HepG2 (cell line): ENCODE data around the gene TREH. TPM values are rescaled to one million over a fixed set of nuclear protein-coding genes. Genes with fewer than 3 reads are reported as not detected.

ENCODE experiments used
- ATAC-seq: fragments of 200-7000 bp; cut with Tn5 transposase; 3 replicates; pipeline ENCODE4 v1.9.1; 2020; ENCODE audit warnings: mild to moderate bottlenecking, moderate library complexity
- BruUV-seq: library from RNA; stranded (reverse); fragments of 400-500 nt; replicated peaks from 2 replicates; lab custom pipeline; 2021; lab: Mats Ljungman, UMichigan
- CTCF ChIA-PET: fragments of 300-600 bp; formaldehyde crosslinking; extraction: SDS; loops from one replicate; lab custom pipeline; 2021; ENCODE audit warnings: low total read pairs, inconsistent platforms, low intra/inter-chr PET ratio; lab: Yijun Ruan, JAX
- POLR2A ChIA-PET: fragments of 350-600 bp; sonication (Branson Sonifier 250); formaldehyde crosslinking; loops from one replicate; lab custom pipeline; 2020; ENCODE audit warnings: antibody characterized with exemption, inconsistent platforms; lab: Yijun Ruan, JAX
- DNase-seq: peaks from one replicate; pipeline ENCODE4 v3.0.0-alpha.2; 2015; ENCODE audit warnings: low spot score
- FAIRE-seq: peaks from 3 replicates; lab custom pipeline; 2011; peaks lifted over from hg19 to GRCh38; lab: Jason Lieb, UNC
- H2AFZ ChIP-seq: one replicate; pipeline ENCODE4 v1.6.1; 2011; ENCODE audit warnings: low read length, inconsistent platforms
- H3K27ac ChIP-seq: fragments of 300-600 bp; 3 replicates; pipeline ENCODE4 v1.8.0; 2011; ENCODE audit warnings: mixed run types, mild to moderate bottlenecking, mixed read lengths, low read length, inconsistent platforms; ENCODE audit not compliant: insufficient read depth; ENCODE audit errors: extremely low read length
- H3K27me3 ChIP-seq, 2 experiments: fragments of 200-600 bp in 1 of 2; 2 replicates in 1 of 2; 3 replicates in 1 of 2; pipeline versions ENCODE4 v1.6.0 to v1.8.0; 2011; ENCODE audit warnings: low read length in 2 of 2, mild to moderate bottlenecking in 2 of 2, moderate library complexity in 2 of 2, inconsistent platforms in 1 of 2; ENCODE audit not compliant: insufficient read depth in 2 of 2, control insufficient read depth in 1 of 2
- H3K36me3 ChIP-seq, 2 experiments: fragments of 200-600 bp in 1 of 2; replicated peaks in 1 of 2; 2 replicates in 1 of 2; 3 replicates in 1 of 2; pipeline versions ENCODE4 v1.5.1 to v1.8.0; 2011; ENCODE audit warnings: low read length in 2 of 2, inconsistent platforms in 1 of 2; ENCODE audit not compliant: insufficient read depth in 2 of 2, control insufficient read depth in 1 of 2
- H3K4me1 ChIP-seq: 2 replicates; pipeline ENCODE4 v1.5.1; 2012; ENCODE audit warnings: low read length, inconsistent platforms; ENCODE audit not compliant: insufficient read depth
- H3K4me2 ChIP-seq: 2 replicates; pipeline ENCODE4 v1.6.0; 2011; ENCODE audit warnings: low read depth, low read length, inconsistent platforms
- H3K4me3 ChIP-seq, 3 experiments: fragments of 200-600 bp in 1 of 3; sonication (generic), shearing (Covaris generic) in 1 of 3; replicated peaks in 1 of 3; 2 replicates each; pipeline ENCODE4 v1.5.1; 2011 to 2016; ENCODE audit warnings: low read length in 3 of 3, inconsistent platforms in 2 of 3, low read depth in 2 of 3, mild to moderate bottlenecking in 2 of 3, control low read depth in 1 of 3, mixed read lengths in 1 of 3; ENCODE audit not compliant: insufficient read depth in 1 of 3
- H3K79me2 ChIP-seq: one replicate; pipeline ENCODE4 v1.6.1; 2011; ENCODE audit warnings: low read length, inconsistent platforms; ENCODE audit not compliant: insufficient read depth
- H3K9ac ChIP-seq: 2 replicates; pipeline ENCODE4 v1.6.0; 2011; ENCODE audit warnings: mild to moderate bottlenecking, low read depth, low read length, inconsistent platforms; ENCODE audit not compliant: insufficient read depth
- H3K9me3 ChIP-seq: 2 replicates; pipeline ENCODE4 v1.5.1; 2012; ENCODE audit warnings: mild to moderate bottlenecking, low read length
- H4K20me1 ChIP-seq: 2 replicates; pipeline ENCODE4 v1.6.0; 2011; ENCODE audit warnings: inconsistent platforms, mild to moderate bottlenecking, low read length, moderate library complexity; ENCODE audit not compliant: insufficient read depth
- ATRX ChIP-seq: sonication (generic); formaldehyde crosslinking; IDR thresholded peaks from 2 replicates; pipeline ENCODE4 v1.4.0; 2020; ENCODE audit warnings: missing genetic modification reagents, borderline replicate concordance
- CCAR2 ChIP-seq: fragments of 200-400 bp; formaldehyde crosslinking; optimal IDR thresholded peaks from 2 replicates; pipeline ENCODE3; 2018; ENCODE audit warnings: low read depth, mild to moderate bottlenecking, low read length, moderate library complexity
- JDP2 ChIP-seq: sonication (generic); formaldehyde crosslinking; IDR thresholded peaks from 2 replicates; pipeline ENCODE4 v1.8.1; 2022; ENCODE audit warnings: missing genetic modification reagents, borderline replicate concordance
- MXD3 ChIP-seq: IDR thresholded peaks from 2 replicates; pipeline ENCODE4 v1.6.1; 2016; ENCODE audit warnings: mild to moderate bottlenecking, missing biosample characterization, missing genetic modification reagents
- SAFB2 ChIP-seq: sonication (generic); formaldehyde crosslinking; IDR thresholded peaks from 2 replicates; pipeline ENCODE4 v1.5.1; 2020; ENCODE audit warnings: missing genetic modification reagents, low read depth, mild to moderate bottlenecking, borderline replicate concordance
- SNAI1 ChIP-seq: sonication (generic); formaldehyde crosslinking; IDR thresholded peaks from 2 replicates; pipeline ENCODE4 v1.5.0; 2020; ENCODE audit warnings: mild to moderate bottlenecking, missing genetic modification reagents, borderline replicate concordance
- TEF ChIP-seq: sonication (generic); formaldehyde crosslinking; IDR thresholded peaks from 2 replicates; pipeline ENCODE4 v1.5.0; 2020; ENCODE audit warnings: missing genetic modification reagents
- ZBTB4 ChIP-seq: sonication (generic); formaldehyde crosslinking; IDR thresholded peaks from 2 replicates; pipeline ENCODE4 v1.4.0; 2020; ENCODE audit warnings: missing genetic modification reagents, mild to moderate bottlenecking, borderline replicate concordance
- ZEB1 ChIP-seq: IDR thresholded peaks from 2 replicates; pipeline ENCODE4 v1.6.1; 2012; ENCODE audit warnings: mild to moderate bottlenecking, low read depth, inconsistent platforms; ENCODE audit not compliant: insufficient replicate concordance
- ZNF496 ChIP-seq: sonication (generic); formaldehyde crosslinking; IDR thresholded peaks from 2 replicates; pipeline ENCODE4 v1.8.1; 2023; ENCODE audit warnings: mild to moderate bottlenecking, moderate library complexity, missing genetic modification reagents; ENCODE audit not compliant: insufficient replicate concordance
- ZNF563 ChIP-seq: sonication (generic); formaldehyde crosslinking; IDR thresholded peaks from 2 replicates; pipeline ENCODE4 v1.8.0; 2022; ENCODE audit warnings: mild to moderate bottlenecking, moderate library complexity, missing genetic modification reagents
- ZNF784 ChIP-seq: sonication (generic); formaldehyde crosslinking; IDR thresholded peaks from 2 replicates; pipeline ENCODE4 v1.5.1; 2020; ENCODE audit warnings: missing genetic modification reagents, mild to moderate bottlenecking, borderline replicate concordance
- WGBS: methylation state at CpG from one replicate; pipeline ENCODE4 v1.1.6; 2017; ENCODE audit warnings: low lambda C conversion rate; 5-methylcytosine and 5-hydroxymethylcytosine counted together
- in situ Hi-C: cut with HindIII; loops from 2 replicates; pipeline ENCODE4 v1.10.0; 2017; ENCODE audit warnings: low pct_unique_long_range_greater_than_20kb; ENCODE audit not compliant: extremely low pct_ligation_motif_present
- intact Hi-C: fragments of 100-400 bp; cut with micrococcal nuclease; formaldehyde crosslinking; loops from one replicate; pipeline ENCODE4 v1.10.0; 2022; ENCODE audit not compliant: unreplicated experiment
- polyA plus RNA-seq, 8 experiments: library from polyadenylated mRNA; depleted of rRNA in 3 of 8; stranded (reverse) in 7 of 8; unstranded in 1 of 8; fragments of >200 nt; fragmentation: Illumina TruSeq in 4 of 8; extraction: Trizol in 4 of 8; gene quantifications; 2 replicates each; pipeline versions ENCODE4 v1.2.1 to v1.2.3, GENCODE V29; 2011 to 2016; ENCODE audit warnings: low read depth in 4 of 8, missing spikeins in 1 of 8, mixed read lengths in 1 of 8; ENCODE audit not compliant: insufficient read depth in 1 of 8
- total RNA-seq, 5 experiments: library from RNA; depleted of rRNA; stranded (reverse); fragments of >200 nt; fragmentation: Illumina TruSeq; extraction: Trizol; gene quantifications; 2 replicates each; pipeline ENCODE4 v1.2.3, GENCODE V29; 2016; ENCODE audit warnings: low read depth in 1 of 5
- TF ChIP-seq, protein P1 (sequence below): IDR thresholded peaks from 2 replicates; pipeline ENCODE4 v1.6.1; 2012; ENCODE audit warnings: inconsistent platforms
- TF ChIP-seq, protein P2 (sequence below): fragments of 450-650 bp; IDR thresholded peaks from 2 replicates; pipeline ENCODE4 v1.6.1; 2017

The TREH gene
- total and polyA plus RNA-seq, 2 of the 13 experiments (the other 11 are each of a cell fraction or from before 2014, with no cell fraction given) = 0.53 to 0.86 TPM

- TF ChIP-seq ZBTB4 (CRISPR knock-in tag) = no peak
- no peak for TF ChIP-seq ZEB1
- TF ChIP-seq, protein P1, sequence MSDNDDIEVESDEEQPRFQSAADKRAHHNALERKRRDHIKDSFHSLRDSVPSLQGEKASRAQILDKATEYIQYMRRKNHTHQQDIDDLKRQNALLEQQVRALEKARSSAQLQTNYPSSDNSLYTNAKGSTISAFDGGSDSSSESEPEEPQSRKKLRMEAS = no peak
- no peak for TF ChIP-seq MXD3
Measured at GRCh38 chr11:118646393-118646792, 33.1 kb downstream of the TREH start (continued).

GRCh38 chr11:118645066-118645715, 34.3 kb downstream of the TREH start:
- H4K20me1 ChIP-seq = no peaks in the 10 kb centered on the region
- peaks cover 15 to 42% of the 10 kb centered on the region in 2 experiments; a peak in 4 of 5 replicates for H3K36me3 ChIP-seq
- ATAC-seq (no peak), DNase-seq (no peak), FAIRE-seq (no peak)
- H2AFZ ChIP-seq = no peak overlapping the region
- H3K4me1 ChIP-seq = peaks cover 19% of the 10 kb centered on the region
- H3K4me2 ChIP-seq = no peak overlapping the region
- WGBS = 96% methylated on average over 11 of the region's 24 CpGs
- intact Hi-C loops (no loop called here), in situ Hi-C loops (no loop called here)
- H3K9ac ChIP-seq = no peak overlapping the region
- no peak overlapping the region for H3K4me3 ChIP-seq
- H3K27ac ChIP-seq = no peak overlapping the region
- H3K79me2 ChIP-seq = no peaks in the 10 kb centered on the region
- no peaks in the 10 kb centered on the region for H3K9me3 ChIP-seq
- ChIA-PET CTCF (no interaction called here), POLR2A (interaction anchor here (0.7 to 1.4 kb wide), 2 partner anchors 14 to 146 kb away, joined by 3 to 4 read pairs; partner anchors contain the start of gene DDX6)
- no TSS peak for BruUV-seq
- no peaks in the 10 kb centered on the region for H3K27me3 ChIP-seq
- TF ChIP-seq, protein P2, sequence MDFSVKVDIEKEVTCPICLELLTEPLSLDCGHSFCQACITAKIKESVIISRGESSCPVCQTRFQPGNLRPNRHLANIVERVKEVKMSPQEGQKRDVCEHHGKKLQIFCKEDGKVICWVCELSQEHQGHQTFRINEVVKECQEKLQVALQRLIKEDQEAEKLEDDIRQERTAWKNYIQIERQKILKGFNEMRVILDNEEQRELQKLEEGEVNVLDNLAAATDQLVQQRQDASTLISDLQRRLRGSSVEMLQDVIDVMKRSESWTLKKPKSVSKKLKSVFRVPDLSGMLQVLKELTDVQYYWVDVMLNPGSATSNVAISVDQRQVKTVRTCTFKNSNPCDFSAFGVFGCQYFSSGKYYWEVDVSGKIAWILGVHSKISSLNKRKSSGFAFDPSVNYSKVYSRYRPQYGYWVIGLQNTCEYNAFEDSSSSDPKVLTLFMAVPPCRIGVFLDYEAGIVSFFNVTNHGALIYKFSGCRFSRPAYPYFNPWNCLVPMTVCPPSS = no peak
- TF ChIP-seq CCAR2 = no peak
- no peak for TF ChIP-seq SAFB2
- no peak for TF ChIP-seq ZNF784 (CRISPR knock-in tag)
- no peak for TF ChIP-seq ZNF563
- no peak for TF ChIP-seq SNAI1
- TF ChIP-seq ATRX = no peak
- no peak for TF ChIP-seq ZNF496 (CRISPR knock-in tag)
- TF ChIP-seq TEF = no peak
- TF ChIP-seq JDP2 (CRISPR knock-in tag) = no peak
